GM23338 (cell line): ENCODE measurements around the gene ZSCAN1.

Experiments used
- CREB1 ChIP-seq: fragments of 250-450 bp; sonication (Bioruptor Pico); IDR thresholded peaks from 2 replicates; pipeline ENCODE4 v1.5.0; 2020; ENCODE audit warnings: low read depth, mild to moderate bottlenecking, moderate library complexity
- EZH2 ChIP-seq: fragments of 200-600 bp; sonication (generic); IDR thresholded peaks from one replicate; pipeline ENCODE4 v1.8.0; 2017; ENCODE audit warnings: antibody characterized with exemption, mild to moderate bottlenecking, low read depth; ENCODE audit not compliant: unreplicated experiment
- EZH2phosphoT487 ChIP-seq: fragments of 200-600 bp; sonication (generic); IDR thresholded peaks from one replicate; pipeline ENCODE4 v1.8.1; 2018; ENCODE audit warnings: antibody characterized with exemption; ENCODE audit not compliant: unreplicated experiment
- JUNB ChIP-seq: IDR thresholded peaks from one replicate; pipeline ENCODE4 v1.6.1; 2016; ENCODE audit warnings: antibody characterized with exemption; ENCODE audit not compliant: unreplicated experiment
- POLR2AphosphoS5 ChIP-seq: IDR thresholded peaks from 2 replicates; pipeline ENCODE4 v1.6.1; 2016; ENCODE audit warnings: antibody characterized with exemption, low read depth
- ZNF114 ChIP-seq: fragments of 250-450 bp; sonication (Bioruptor Pico); IDR thresholded peaks from 2 replicates; pipeline ENCODE4 v1.5.0; 2020; ENCODE audit warnings: mild to moderate bottlenecking, moderate library complexity
- TF ChIP-seq, protein P1 (sequence below), 2 experiments: fragments of 200-600 bp in 1 of 2; sonication (generic) in 1 of 2; conservative IDR thresholded peaks; 2 replicates each; pipeline versions ENCODE4 v1.5.1 to v1.6.1; 2016 to 2017; ENCODE audit warnings: antibody characterized with exemption in 2 of 2, low read depth in 2 of 2, mild to moderate bottlenecking in 2 of 2, moderate library complexity in 1 of 2
- TF ChIP-seq, protein P2 (sequence below): IDR thresholded peaks from one replicate; pipeline ENCODE4 v1.6.1; 2018; ENCODE audit warnings: antibody characterized with exemption; ENCODE audit not compliant: unreplicated experiment
- TF ChIP-seq, protein P3 (sequence below): IDR thresholded peaks from 2 replicates; pipeline ENCODE4 v1.6.1; 2016; ENCODE audit warnings: antibody characterized with exemption

DNA sequence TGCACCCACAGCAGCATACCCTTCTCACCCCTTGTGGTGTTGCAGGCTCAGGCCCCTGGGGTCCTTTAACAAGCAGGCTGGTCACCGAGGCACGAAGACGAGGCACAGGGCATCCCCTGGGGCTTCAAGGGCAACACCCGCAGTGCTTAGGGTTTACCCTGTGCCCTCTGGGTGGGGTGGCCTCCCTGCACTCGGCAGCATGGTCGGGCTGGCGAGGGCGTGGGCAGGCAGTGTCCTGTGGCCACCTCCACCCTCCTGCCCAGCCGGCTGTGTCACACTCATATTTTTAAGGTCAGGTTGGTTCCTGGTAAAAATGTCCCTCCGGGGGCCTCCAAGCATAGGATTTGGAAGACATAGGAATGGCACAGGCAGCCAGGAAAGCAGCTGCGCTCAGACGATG is 13.8 kb downstream of the ZSCAN1 start:
- TF ChIP-seq, protein P1, sequence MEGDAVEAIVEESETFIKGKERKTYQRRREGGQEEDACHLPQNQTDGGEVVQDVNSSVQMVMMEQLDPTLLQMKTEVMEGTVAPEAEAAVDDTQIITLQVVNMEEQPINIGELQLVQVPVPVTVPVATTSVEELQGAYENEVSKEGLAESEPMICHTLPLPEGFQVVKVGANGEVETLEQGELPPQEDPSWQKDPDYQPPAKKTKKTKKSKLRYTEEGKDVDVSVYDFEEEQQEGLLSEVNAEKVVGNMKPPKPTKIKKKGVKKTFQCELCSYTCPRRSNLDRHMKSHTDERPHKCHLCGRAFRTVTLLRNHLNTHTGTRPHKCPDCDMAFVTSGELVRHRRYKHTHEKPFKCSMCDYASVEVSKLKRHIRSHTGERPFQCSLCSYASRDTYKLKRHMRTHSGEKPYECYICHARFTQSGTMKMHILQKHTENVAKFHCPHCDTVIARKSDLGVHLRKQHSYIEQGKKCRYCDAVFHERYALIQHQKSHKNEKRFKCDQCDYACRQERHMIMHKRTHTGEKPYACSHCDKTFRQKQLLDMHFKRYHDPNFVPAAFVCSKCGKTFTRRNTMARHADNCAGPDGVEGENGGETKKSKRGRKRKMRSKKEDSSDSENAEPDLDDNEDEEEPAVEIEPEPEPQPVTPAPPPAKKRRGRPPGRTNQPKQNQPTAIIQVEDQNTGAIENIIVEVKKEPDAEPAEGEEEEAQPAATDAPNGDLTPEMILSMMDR (conservative IDR thresholded peaks at IDR 0.05; ENCODE audit: low read depth in 2 of 2) = no peak
- no peak for TF ChIP-seq ZNF114 (CRISPR knock-in tag)
- TF ChIP-seq, protein P2, sequence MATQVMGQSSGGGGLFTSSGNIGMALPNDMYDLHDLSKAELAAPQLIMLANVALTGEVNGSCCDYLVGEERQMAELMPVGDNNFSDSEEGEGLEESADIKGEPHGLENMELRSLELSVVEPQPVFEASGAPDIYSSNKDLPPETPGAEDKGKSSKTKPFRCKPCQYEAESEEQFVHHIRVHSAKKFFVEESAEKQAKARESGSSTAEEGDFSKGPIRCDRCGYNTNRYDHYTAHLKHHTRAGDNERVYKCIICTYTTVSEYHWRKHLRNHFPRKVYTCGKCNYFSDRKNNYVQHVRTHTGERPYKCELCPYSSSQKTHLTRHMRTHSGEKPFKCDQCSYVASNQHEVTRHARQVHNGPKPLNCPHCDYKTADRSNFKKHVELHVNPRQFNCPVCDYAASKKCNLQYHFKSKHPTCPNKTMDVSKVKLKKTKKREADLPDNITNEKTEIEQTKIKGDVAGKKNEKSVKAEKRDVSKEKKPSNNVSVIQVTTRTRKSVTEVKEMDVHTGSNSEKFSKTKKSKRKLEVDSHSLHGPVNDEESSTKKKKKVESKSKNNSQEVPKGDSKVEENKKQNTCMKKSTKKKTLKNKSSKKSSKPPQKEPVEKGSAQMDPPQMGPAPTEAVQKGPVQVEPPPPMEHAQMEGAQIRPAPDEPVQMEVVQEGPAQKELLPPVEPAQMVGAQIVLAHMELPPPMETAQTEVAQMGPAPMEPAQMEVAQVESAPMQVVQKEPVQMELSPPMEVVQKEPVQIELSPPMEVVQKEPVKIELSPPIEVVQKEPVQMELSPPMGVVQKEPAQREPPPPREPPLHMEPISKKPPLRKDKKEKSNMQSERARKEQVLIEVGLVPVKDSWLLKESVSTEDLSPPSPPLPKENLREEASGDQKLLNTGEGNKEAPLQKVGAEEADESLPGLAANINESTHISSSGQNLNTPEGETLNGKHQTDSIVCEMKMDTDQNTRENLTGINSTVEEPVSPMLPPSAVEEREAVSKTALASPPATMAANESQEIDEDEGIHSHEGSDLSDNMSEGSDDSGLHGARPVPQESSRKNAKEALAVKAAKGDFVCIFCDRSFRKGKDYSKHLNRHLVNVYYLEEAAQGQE = no peak
- TF ChIP-seq JUNB = no peak
- TF ChIP-seq POLR2AphosphoS5 = no peak
- TF ChIP-seq EZH2 = no peak
- no peak for TF ChIP-seq EZH2phosphoT487
- TF ChIP-seq CREB1 (CRISPR knock-in tag) = no peak
- TF ChIP-seq, protein P3, sequence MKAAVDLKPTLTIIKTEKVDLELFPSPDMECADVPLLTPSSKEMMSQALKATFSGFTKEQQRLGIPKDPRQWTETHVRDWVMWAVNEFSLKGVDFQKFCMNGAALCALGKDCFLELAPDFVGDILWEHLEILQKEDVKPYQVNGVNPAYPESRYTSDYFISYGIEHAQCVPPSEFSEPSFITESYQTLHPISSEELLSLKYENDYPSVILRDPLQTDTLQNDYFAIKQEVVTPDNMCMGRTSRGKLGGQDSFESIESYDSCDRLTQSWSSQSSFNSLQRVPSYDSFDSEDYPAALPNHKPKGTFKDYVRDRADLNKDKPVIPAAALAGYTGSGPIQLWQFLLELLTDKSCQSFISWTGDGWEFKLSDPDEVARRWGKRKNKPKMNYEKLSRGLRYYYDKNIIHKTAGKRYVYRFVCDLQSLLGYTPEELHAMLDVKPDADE = no peak
